Gastrocnemius medialis (tissue), 4 donors: ENCODE data around the gene SORBS1. TPM values are rescaled to one million over a fixed set of nuclear protein-coding genes. Genes with fewer than 3 reads are reported as not detected.

ENCODE experiments used
- ATAC-seq, 2 donors: fragments of 150-250 bp; one replicate each; pipeline ENCODE4 v1.9.1; 2016
- DNase-seq, 2 donors: peaks; one replicate each; pipeline ENCODE4 v3.0.0-alpha.2; 2019
- H3K27ac ChIP-seq, 4 donors: fragments of 200-600 bp; sonication (generic); 1 replicate in 1 of 4; 2 replicates in 3 of 4; pipeline ENCODE4 v1.5.1; 2016 to 2018; ENCODE audit warnings: mild to moderate bottlenecking in 2 of 4, moderate library complexity in 1 of 4
- H3K27me3 ChIP-seq, 3 donors: fragments of 200-600 bp; sonication (generic) in 2 of 3; 1 replicate in 1 of 3; 2 replicates in 2 of 3; pipeline versions ENCODE4 v1.5.1 to v1.6.0; 2016 to 2019; ENCODE audit warnings: mild to moderate bottlenecking in 1 of 3, moderate library complexity in 1 of 3
- H3K36me3 ChIP-seq, 2 donors: fragments of 200-600 bp; sonication (generic) in 1 of 2; one replicate each; pipeline ENCODE4 v1.5.1; 2017 to 2018
- H3K4me1 ChIP-seq, 2 donors: fragments of 200-600 bp; sonication (generic) in 1 of 2; one replicate each; pipeline ENCODE4 v1.5.1; 2016 to 2017; ENCODE audit warnings: mild to moderate bottlenecking in 2 of 2
- H3K4me3 ChIP-seq, 4 donors: fragments of 200-600 bp; sonication (generic) in 3 of 4; 1 replicate in 1 of 4; 2 replicates in 3 of 4; pipeline ENCODE4 v1.5.1; 2016 to 2019; ENCODE audit warnings: mild to moderate bottlenecking in 2 of 4
- H3K9me3 ChIP-seq, 3 donors: fragments of 200-600 bp; sonication (generic) in 2 of 3; 1 replicate in 1 of 3; 2 replicates in 2 of 3; pipeline ENCODE4 v1.5.1; 2016 to 2019
- CTCF ChIP-seq, 5 experiments: fragments of 450-650 bp in 3 of 5; fragments of 200-600 bp in 2 of 5; sonication (generic) in 2 of 5; IDR thresholded peaks in 4 of 5; conservative IDR thresholded peaks in 1 of 5; 1 replicate in 4 of 5; 2 replicates in 1 of 5; pipeline ENCODE4 v1.5.1; 2016 to 2019; ENCODE audit warnings: antibody characterized with exemption in 5 of 5, mild to moderate bottlenecking in 3 of 5, moderate library complexity in 3 of 5
- POLR2A ChIP-seq, 2 donors: fragments of 450-650 bp; IDR thresholded peaks; one replicate each; pipeline ENCODE4 v1.6.1; 2017; ENCODE audit warnings: antibody characterized with exemption in 2 of 2, mild to moderate bottlenecking in 2 of 2, moderate library complexity in 2 of 2
- in situ Hi-C, 4 donors: fragments of 200-750 bp; cut with MboI; loops; one replicate each; pipeline versions ENCODE4 v1.15.0 to v1.8.0; 2017; ENCODE audit warnings: low sequenced_read_pairs in 4 of 4
- intact Hi-C: fragments of 100-400 bp; cut with DNase I; formaldehyde crosslinking; loops from one replicate; pipeline ENCODE4 v1.15.1; 2023; ENCODE audit warnings: low total_unique reads
- total RNA-seq, 4 donors: library from RNA; depleted of rRNA; stranded (reverse); fragments of >200 nt; gene quantifications; one replicate each; pipeline versions ENCODE4 v1.1.0 to v1.2.3, GENCODE V29; 2016

SORBS1 gene
- total RNA-seq, 4 donors from 2014 or later = 146 to 331 (median 186) TPM

GRCh38 chr10:95499482-95499989 is 61.6 kb downstream of the SORBS1 start:
- in situ Hi-C loops = no loop called here
- TF ChIP-seq POLR2A (IDR thresholded peaks at IDR 0.05) (no peak), CTCF (IDR thresholded peaks at IDR 0.05 in 4 of 5, conservative IDR thresholded peaks at IDR 0.05 in 1 of 5) (no peak)
- no peak for DNase-seq
- intact Hi-C loops = no loop called here
- Histone ChIP-seq H3K4me1 (peaks cover 48 to 64% of the 10 kb centered on the region in 2 donors), H3K27ac (peak overlapping the region; percentile 57 to 78 (median 66)), H3K27me3 (no peaks in the 10 kb centered on the region), H3K36me3 (no peaks in the 10 kb centered on the region), H3K9me3 (no peaks in the 10 kb centered on the region), H3K4me3 (no peak overlapping the region)
- ATAC-seq = no peak

- DNase-seq = no peak
- H3K4me1 ChIP-seq = peaks cover 37 to 58% of the 10 kb centered on the region in 2 donors
- H3K36me3 ChIP-seq = no peaks in the 10 kb centered on the region
- no peak for TF ChIP-seq POLR2A (IDR thresholded peaks at IDR 0.05)
- TF ChIP-seq CTCF (IDR thresholded peaks at IDR 0.05 in 4 of 5, conservative IDR thresholded peaks at IDR 0.05 in 1 of 5) = no peak
- H3K9me3 ChIP-seq = no peaks in the 10 kb centered on the region
- intact Hi-C loops (no loop called here), in situ Hi-C loops (no loop called here)
- peak overlapping the region; percentile 30 to 57 (median 47) for H3K27ac ChIP-seq
- ATAC-seq = no peak
- H3K4me3 ChIP-seq = no peak overlapping the region
- no peaks in the 10 kb centered on the region for H3K27me3 ChIP-seq
These were observed 64.2 kb downstream of the SORBS1 start for GRCh38 chr10:95496951-95497350.

GRCh38 chr10:95496246-95496911 is 64.8 kb downstream of the SORBS1 start:
- no peak for ATAC-seq
- Histone ChIP-seq H3K27me3 (no peaks in the 10 kb centered on the region), H3K4me3 (no peak overlapping the region), H3K4me1 (peaks cover 33 to 52% of the 10 kb centered on the region in 2 donors), H3K9me3 (no peaks in the 10 kb centered on the region), H3K27ac (peak overlapping the region; percentile 30 to 57 (median 47)), H3K36me3 (no peaks in the 10 kb centered on the region)
- intact Hi-C loops (no loop called here), in situ Hi-C loops (no loop called here)
- DNase-seq = no peak
- no peak for TF ChIP-seq POLR2A (IDR thresholded peaks at IDR 0.05)
- no peak for TF ChIP-seq CTCF (IDR thresholded peaks at IDR 0.05 in 4 of 5, conservative IDR thresholded peaks at IDR 0.05 in 1 of 5)

GRCh38 chr10:95493862-95494261 is 67.3 kb downstream of the SORBS1 start:
- in situ Hi-C loops (no loop called here), intact Hi-C loops (no loop called here)
- H3K27ac ChIP-seq = peak overlapping the region; percentile 43 to 75 (median 66)
- H3K9me3 ChIP-seq = no peaks in the 10 kb centered on the region
- DNase-seq (no peak), ATAC-seq (no peak)
- H3K27me3 ChIP-seq = no peaks in the 10 kb centered on the region
- peaks cover 0 to 10% of the 10 kb centered on the region in 2 donors for H3K36me3 ChIP-seq
- no peak overlapping the region for H3K4me3 ChIP-seq
- no peak for TF ChIP-seq CTCF (IDR thresholded peaks at IDR 0.05 in 4 of 5, conservative IDR thresholded peaks at IDR 0.05 in 1 of 5)
- no peak for TF ChIP-seq POLR2A (IDR thresholded peaks at IDR 0.05)
- H3K4me1 ChIP-seq = peaks cover 23 to 39% of the 10 kb centered on the region in 2 donors
